HG03135 (cell line): ENCODE measurements around the gene POLE.

ENCODE experiments used
- ATAC-seq: cut with Tn5 transposase; IDR thresholded peaks from one replicate; pipeline ENCODE4 v1.9.1; 2021; ENCODE audit warnings: mild to moderate bottlenecking, moderate library complexity; ENCODE audit not compliant: unreplicated experiment

Gene POLE

DNA sequence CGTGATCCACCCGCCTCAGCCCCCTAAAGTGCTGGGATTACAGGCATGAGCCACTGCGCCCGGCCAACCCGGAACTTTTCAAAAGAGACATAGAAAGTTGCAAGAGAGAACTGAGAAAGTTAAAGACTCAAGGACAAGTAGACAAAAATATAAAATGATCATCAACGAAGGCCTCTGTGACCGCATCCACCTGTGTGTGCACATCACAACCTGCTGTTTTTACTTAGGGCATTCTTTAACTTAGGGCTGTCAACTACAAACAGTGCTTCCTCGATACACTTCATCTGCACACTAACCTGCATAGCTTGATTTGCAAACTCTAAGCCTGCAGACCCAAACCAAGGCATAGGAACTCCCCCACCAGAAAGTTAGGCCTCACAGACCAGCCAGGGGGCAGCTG is 53.7 kb downstream of the POLE start:
- no peak for ATAC-seq

DNA sequence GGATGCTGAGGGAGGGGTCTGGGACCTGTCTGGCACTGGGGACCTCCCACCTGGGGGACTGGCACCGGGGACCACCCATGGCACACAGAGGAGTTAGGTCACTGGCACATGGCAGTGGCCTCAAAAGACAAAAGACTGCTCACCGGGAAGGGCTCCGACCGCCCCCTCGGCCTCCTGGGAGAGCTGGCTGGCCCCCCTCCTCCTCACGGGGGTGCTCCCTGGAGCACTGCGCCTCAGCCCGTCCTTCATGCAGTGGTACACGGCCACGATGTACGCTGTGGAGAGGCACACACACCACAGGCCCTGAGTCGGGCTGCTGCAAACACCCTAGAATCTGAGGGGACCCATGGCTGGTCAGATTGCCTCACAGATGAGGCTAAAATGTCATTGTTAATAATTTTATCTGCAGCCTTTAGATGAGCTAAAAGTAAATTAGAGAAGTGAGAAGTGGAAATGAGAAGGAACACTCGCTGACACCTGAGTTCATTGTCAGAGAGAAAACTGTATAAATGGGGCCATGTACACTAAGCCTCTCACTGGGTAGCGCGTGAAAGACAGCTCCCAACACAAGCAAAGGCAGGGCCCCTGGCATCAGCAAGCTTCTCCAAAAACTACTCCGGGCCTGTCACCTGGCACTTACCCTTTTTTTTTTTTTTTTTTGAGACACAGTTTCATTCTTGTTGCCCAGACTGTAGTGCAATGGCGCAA is 54.5 kb downstream of the POLE start:
- no peak for ATAC-seq

DNA sequence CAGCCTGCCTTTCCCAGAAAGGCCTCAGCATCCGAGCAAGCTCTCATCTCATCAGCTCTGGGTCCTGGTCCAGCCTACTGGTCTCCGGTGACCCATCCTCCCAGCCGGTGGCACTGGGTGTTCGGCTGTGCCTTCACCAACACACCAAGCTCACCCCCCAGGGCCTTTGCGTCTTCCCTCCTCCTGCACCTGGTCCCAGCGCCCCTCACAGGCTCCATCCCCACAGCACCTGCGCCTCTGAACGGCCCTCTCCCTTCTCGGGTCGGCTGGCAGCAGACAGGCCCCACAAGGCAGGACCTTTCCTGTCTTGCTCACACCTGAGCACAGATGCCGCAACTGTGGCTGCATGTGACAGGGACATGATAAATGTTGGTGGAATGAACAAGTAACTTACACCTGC is 55.5 kb downstream of the POLE start:
- ATAC-seq: no peak

DNA sequence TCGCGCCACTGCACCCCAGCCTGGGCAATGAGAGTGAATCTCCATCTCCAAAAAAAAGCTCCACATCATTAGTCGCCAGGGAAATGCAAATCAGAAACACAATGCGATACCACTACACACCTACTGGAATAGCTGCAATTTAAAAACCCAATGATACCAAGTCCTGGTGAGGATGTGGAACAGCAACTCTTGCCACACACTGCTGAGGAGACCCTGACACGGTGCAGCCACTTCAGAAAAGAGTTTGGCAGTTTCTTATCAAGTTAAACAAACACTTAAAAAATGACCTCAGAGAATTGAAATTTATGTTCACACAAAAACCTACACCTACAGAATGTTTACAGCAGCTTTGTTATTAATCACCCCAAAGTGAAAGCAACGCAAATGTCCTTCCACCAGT is 56.5 kb downstream of the POLE start:
- ATAC-seq: no peak

DNA sequence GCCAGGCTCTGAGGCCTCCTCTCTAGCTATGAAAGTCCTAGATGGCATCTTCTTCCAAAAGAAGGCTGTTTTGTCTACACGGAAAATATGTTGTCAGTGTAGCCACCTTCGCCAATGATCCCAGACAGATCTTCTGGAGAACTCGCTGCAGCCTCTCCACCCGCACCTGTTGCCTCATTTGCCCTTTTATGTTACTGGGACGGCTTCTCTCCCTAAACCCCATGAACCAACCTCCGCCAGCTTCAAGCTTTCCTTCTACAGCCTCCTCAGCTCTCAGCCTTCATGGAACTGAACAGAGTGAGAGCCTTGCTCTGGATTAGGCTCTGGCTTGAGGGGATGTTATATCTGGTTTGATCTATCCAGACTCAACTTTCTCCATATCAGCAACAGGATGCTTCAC is 57.8 kb downstream of the POLE start:
- no peak for ATAC-seq

DNA sequence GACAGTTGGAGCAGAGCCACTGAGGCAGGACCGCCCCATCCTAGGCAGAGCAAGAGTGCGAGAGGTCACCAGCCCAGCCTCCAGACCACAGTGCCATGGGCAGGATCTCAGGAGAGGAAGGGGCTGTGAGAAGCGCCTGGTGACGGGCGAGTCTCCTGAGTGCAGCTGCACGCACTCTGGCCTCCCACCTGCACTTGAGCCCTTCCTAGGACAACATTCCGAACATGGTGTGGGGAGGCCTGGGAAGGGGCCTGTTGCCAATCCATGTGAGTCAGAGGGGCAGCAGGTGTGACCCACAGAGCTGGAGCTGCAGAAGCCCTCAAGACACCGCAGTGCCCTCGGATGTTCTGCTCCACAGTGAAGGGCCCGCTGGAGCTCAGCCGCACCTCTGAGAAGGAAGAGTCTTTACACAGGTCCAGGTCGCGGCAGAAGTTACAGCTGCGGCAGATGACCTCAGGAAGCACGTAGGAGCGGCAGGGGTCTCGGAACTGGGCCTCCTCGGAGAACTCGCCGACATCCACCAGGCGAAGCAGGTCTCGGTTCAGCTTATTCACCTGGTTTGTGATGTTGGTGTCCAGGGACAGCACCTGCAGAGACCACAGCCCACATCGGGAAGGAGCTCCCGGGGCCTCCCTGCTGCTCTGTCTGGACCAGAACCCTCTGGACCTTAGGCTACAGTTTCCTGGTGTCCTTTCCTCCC is 61.3 kb downstream of the POLE start:
- ATAC-seq: no peak

DNA sequence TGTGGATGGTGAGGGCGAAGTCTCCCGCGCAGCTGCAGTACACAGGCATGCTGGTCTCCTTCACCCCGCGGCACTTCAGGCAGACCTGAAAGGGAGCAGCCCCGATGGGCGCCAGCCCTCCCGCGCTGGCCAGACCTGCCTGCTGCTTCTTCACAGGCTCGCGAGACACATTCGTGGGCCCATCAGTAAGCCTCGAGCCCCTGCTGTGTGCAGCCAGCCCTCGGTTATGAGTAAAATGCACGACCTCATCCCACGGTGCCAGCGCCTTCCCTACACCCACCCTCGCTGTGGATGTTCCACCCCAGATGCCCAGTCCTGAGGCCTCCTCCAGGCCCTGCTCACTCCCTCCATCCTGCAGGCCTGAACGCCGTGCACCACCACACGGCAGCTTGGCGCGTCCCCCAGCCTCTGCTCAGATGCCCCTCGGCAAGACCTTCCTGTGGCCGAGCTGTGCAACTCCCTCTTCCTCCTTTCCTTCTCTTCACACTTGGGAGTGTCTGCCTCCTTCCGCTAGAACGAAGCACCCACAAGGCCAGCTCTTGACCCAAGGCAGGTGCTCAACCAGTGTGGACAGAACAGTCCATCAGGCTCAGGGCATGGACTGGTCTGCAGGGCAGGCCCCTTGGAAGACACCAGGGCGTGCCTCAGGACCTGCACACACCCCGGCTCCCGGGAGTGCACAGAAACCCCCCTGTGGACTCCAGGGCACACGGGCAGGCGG is 62.1 kb downstream of the POLE start:
- ATAC-seq: no peak

DNA sequence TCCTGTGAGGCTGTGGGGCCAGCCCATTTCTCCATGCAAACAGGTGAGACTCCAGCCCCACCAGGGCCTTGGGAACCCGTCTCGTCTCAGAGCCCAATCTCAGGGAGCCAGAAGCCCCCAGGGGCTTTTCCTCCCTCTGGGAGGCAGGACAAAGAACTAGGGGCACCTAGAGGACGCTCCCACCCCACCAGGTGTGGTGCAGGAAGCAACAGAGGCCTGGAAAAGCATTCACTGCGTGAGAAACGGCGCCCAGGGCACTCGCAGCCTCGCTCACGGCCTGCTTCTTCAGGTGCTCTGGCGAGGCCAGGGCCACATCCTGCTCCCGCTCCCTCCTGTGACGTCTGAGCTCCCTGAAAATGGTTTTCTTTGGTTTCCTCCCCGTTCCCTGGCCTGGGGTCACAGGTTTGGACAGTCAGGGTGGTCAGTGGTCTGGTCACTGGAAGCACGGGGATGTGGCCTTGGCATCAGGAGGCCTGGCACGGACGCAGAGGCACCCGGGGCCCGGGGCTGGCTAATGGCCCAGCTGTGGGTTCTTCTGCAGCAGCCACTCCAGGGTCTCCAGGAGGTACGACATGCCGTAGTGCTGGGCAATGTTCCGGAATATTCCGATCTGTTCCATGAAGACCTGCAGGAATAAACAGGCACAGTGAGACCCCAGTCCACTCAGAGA is 62.8 kb downstream of the POLE start:
- no peak for ATAC-seq

DNA sequence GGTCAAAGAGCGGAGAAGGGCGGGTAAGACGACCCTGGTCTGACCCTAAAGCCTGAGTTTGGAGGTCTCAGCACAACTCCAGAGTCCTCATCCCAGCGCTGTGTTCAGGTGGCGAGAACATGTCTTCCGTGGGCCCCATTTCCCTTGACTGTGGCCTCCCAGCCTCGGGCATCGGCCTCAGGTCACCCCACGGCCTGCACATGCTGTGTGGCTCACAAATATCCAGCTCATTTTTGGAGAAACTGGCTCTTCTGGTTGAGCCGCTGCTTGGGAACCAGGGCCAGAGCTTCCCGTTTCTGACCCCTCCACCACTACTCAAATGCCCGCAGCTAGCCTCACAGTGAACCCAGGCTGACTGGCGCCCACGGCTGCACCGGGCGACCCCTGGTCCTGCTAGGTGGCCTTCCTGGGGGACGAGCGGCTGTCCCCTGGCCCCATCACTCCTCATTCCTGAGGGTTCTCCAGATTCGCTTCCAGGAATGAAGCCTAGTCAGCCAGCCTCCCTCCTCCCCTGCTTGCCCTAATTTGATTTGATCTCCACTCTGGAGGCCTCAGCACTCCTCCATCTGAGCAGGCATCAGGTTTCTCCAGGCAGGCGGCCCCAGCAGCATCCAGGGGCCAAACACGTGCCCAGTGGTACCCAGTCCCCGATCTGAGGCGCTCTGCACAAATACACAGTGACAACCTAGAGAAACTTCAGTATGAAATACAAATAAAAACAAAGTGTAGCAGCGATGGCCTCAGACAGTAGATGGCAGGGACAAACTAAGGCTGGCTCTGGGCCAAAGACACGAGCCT is 63.9 kb downstream of the POLE start:
- no peak for ATAC-seq

DNA sequence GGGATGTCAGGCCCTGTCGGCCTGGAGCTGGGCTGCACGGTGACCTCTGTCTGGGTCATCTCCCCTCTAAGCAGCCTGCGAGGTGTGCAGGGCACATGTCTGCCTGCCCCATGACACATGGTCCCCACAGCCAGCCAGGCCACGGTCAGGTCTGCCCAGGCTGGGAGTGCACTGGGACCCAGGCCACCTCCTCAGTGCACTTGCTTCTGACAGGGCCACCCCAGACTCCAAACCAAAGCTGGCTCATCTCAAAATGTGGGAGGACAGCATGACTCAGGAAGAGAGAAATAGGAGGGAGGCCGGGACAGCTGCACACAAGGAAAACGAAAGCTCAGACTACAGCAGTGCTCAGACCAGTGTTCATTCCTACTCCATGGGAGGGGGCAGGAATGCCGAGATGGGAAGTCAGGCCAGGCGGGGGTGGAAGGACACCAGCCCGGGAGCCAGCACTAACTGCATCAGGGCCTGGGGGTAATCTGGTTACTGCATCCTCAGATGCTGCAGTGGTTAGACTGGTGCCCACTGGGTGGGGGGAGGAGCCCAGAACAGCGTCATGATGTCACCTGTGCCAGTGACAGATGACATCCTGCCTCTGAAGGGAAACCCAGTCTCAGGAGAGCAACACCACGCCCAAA is 64.6 kb downstream of the POLE start:
- ATAC-seq: no peak

DNA sequence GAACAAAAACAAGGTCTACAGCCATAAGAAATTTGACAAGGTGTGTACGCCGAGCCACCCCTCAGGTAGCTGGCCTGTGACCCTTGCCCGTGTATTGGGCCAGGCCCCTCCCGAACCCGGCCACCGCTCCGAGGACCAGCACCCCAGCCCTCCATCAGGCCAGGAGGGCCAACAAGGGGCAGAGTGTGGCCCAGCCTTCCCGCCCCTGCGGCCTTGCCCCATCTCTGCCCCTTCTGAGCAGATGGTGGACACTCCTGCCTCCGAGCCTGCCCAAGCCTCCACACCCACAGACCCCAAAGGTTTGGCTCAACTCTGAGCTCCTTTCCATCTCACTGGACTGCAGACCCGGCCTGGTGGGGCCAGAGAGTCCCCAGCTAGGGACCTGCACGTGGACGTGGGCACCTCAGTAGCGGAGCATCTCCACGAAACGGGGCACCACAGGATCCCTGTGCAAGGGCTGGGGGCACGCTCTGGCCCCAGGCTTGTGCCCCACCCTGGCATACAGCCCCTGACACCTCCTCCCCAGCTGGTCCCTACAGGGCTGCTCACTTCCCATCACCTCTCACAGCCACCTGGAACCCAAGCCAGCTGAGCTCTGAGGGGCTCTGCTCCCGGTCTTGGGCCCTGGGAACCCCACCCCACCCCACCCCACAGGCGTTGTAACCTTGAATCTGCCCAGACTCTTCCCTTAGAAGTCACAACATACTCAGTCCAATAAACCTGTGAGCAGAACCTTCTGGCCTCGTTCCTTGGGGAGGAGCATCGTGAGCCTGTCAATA is 65.3 kb downstream of the POLE start:
- ATAC-seq: no peak

DNA sequence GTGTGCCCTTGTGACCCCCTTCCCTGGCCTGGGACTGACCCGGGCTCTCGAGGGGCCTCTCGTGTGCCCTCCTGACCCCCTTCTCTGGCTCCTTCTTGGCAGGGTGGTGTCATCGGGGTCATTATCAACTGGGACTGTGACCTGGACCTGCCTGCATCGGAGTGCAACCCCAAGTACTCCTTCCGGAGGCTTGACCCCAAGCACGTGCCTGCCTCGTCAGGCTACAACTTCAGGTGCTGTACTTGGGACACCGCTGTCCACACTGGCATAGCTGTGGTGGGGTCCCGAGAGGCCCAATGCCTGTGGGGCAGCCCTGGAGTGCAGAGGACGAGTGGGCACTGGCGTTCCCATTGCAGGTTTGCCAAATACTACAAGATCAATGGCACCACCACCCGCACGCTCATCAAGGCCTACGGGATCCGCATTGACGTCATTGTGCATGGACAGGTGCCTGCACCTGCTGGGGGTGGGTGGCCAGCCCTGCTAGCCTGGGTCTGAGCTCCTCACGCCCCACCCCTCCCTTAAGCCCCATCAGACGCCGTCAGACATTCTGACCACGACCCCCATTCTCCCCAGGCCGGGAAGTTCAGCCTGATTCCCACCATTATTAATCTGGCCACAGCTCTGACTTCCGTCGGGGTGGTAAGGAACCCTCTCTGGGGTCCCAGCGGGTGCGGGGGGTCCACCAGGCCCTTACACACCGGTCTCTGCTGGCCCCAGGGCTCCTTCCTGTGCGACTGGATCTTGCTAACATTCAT is 66.1 kb downstream of the POLE start:
- no peak for ATAC-seq

DNA sequence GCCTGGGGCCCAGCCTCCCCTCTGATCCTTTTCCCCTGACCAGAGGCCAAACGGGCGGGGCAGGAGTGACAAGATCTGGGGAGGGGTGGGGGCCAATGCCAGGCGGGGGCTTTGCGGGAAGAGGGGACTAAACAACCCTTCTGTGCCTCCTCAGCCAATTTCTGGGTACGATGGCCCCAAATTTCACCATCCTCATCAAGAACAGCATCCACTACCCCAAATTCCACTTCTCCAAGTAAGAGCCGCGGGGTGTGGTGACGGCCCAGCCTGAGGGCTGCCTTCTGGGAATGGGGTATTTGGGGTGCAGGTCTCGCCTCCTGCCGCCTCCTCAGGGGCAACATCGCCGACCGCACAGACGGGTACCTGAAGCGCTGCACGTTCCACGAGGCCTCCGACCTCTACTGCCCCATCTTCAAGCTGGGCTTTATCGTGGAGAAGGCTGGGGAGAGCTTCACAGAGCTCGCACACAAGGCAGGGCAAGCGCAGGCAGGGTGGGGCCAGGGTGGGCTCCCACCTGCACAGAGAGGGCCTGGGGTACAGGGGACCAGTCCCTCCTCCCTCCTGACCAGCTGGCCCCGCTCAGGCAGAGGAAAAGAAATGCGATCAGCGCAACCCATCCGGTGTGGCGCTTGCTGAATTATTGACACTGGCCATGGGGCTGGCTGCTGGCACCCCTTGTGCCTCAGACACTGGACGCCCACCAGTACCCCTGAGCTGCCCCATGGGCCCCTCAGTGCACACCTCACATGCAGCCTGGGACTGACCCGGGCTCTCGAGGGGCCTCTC is 66.8 kb downstream of the POLE start:
- ATAC-seq: no peak

DNA sequence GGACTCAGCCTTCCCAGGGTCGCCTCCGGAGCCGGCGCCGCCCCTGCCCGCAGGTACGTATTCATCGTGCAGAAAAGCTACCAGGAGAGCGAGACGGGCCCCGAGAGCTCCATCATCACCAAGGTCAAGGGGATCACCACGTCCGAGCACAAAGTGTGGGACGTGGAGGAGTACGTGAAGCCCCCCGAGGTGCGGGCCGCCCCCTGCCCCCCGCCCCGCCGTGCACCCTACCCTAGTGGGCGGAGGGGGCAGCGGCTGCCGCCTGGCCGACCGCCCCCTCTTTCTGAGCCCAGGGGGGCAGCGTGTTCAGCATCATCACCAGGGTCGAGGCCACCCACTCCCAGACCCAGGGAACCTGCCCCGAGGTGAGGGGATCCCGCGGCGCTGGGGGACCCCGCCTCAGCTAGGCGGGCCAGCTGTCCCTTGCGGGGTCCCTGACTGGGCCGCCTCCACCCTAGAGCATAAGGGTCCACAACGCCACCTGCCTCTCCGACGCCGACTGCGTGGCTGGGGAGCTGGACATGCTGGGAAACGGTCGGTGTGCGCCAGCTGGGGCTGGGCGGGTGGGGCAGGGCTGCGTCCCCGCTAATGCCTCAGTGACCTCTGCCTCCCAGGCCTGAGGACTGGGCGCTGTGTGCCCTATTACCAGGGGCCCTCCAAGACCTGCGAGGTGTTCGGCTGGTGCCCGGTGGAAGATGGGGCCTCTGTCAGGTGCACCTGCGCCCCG is 67.6 kb downstream of the POLE start:
- no peak for ATAC-seq

DNA sequence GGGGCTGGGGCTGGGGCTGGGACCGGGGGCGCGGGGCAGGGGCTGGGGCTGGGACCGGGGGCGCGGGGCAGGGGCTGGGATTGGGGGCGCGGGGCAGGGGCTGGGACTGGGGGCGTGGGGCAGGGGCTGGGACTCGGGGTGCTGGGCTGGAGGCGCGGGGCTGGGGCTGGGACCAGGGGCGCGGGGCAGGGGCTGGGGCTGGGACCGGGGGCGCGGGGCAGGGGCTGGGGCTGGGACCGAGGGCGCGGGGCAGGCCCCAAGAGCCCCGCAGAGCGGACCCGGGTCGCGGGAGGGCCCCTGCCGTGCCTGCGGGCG is 68.1 kb downstream of the POLE start:
- ATAC-seq: no peak

DNA sequence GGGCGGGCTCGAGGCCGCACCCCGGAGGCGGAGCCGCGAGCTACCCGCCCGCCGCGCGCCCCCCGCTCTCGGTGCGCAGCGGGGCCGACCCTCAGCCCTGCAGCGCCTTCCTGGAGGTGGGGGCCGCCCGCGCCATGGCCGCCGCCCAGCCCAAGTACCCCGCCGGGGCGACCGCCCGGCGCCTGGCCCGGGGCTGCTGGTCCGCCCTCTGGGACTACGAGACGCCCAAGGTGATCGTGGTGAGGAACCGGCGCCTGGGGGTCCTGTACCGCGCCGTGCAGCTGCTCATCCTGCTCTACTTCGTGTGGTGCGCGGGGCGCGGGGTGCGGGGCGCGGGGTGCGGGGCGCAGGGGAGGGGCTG is 68.5 kb downstream of the POLE start, which contains the start of gene P2RX2:
Gene P2RX2 (plus strand): TSS at position 94 of the 361 bp plus-strand sequence. CDS start 41 bp downstream, at position 135.
- ATAC-seq: no peak
